HepG2 (cell line): ENCODE data around the gene HNRNPR.

Experiments
- FIP1L1 ChIP-seq: fragments of 200-400 bp; formaldehyde crosslinking; IDR thresholded peaks from 2 replicates; pipeline ENCODE4 v1.6.1; 2018; ENCODE audit warnings: low read depth, mild to moderate bottlenecking, low read length, moderate library complexity, borderline replicate concordance; ENCODE audit not compliant: insufficient read depth
- HNRNPL ChIP-seq: fragments of 200-400 bp; formaldehyde crosslinking; IDR thresholded peaks from 2 replicates; pipeline ENCODE4 v1.6.1; 2017; ENCODE audit warnings: mild to moderate bottlenecking, low read depth, low read length
- NCOA2 ChIP-seq: sonication (generic); formaldehyde crosslinking; IDR thresholded peaks from 2 replicates; pipeline ENCODE4 v1.8.0; 2022; ENCODE audit warnings: inconsistent platforms
- RAD51 ChIP-seq: fragments of 450-650 bp; IDR thresholded peaks from 2 replicates; pipeline ENCODE4 v1.6.1; 2016; ENCODE audit warnings: borderline replicate concordance
- RCOR2 ChIP-seq: IDR thresholded peaks from 2 replicates; pipeline ENCODE4 v1.6.1; 2016; ENCODE audit warnings: missing biosample characterization, missing genetic modification reagents
- SAFB2 ChIP-seq: sonication (generic); formaldehyde crosslinking; IDR thresholded peaks from 2 replicates; pipeline ENCODE4 v1.5.1; 2020; ENCODE audit warnings: missing genetic modification reagents, low read depth, mild to moderate bottlenecking, borderline replicate concordance
- SETDB1 ChIP-seq: sonication (generic); formaldehyde crosslinking; IDR thresholded peaks from 2 replicates; pipeline ENCODE4 v1.5.1; 2020; ENCODE audit warnings: missing genetic modification reagents, mild to moderate bottlenecking, borderline replicate concordance
- U2AF1 ChIP-seq: fragments of 200-400 bp; formaldehyde crosslinking; optimal IDR thresholded peaks from 2 replicates; pipeline ENCODE3; 2017; ENCODE audit warnings: mild to moderate bottlenecking, low read depth, low read length
- ZNF12 ChIP-seq: sonication (generic); formaldehyde crosslinking; IDR thresholded peaks from 2 replicates; pipeline ENCODE4 v1.5.0; 2020; ENCODE audit warnings: missing genetic modification reagents
- ZNF670 ChIP-seq: sonication (generic); formaldehyde crosslinking; IDR thresholded peaks from 2 replicates; pipeline ENCODE4 v1.8.0; 2022; ENCODE audit warnings: mild to moderate bottlenecking, missing genetic modification reagents, borderline replicate concordance
- ZNF749 ChIP-seq: sonication (generic); formaldehyde crosslinking; IDR thresholded peaks from 2 replicates; pipeline ENCODE4 v1.8.0; 2022; ENCODE audit warnings: mild to moderate bottlenecking, missing genetic modification reagents, moderate library complexity, borderline replicate concordance
- ZNF83 ChIP-seq: sonication (generic); formaldehyde crosslinking; IDR thresholded peaks from 2 replicates; pipeline ENCODE4 v1.4.0; 2020; ENCODE audit warnings: missing genetic modification reagents, mild to moderate bottlenecking, borderline replicate concordance
- TF ChIP-seq, protein P1 (sequence below): sonication (generic); formaldehyde crosslinking; IDR thresholded peaks from 2 replicates; pipeline ENCODE4 v1.5.0; 2020; ENCODE audit warnings: mild to moderate bottlenecking, missing genetic modification reagents, moderate library complexity
- TF ChIP-seq, protein P2 (sequence below): IDR thresholded peaks from 2 replicates; pipeline ENCODE4 v1.6.1; 2016

DNA sequence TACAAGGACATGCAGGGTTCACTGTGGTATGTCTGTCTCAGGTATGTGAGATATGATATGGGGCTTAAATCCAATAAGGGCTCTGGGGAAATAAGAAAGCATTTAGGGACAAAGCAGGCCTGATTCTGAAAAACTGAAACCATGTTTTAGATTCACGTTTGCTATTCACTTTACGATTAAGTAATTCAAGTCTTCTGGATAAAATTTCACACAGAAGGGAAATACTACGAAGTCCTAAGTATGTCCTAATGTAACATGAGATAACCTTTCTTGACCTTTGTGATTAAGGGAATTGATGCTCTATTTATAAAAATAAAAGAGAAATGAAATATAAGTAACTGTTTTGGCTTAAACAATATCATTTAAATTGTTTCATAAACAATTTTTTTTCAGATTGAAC is 55.4 kb downstream of the HNRNPR start:
- no peak for TF ChIP-seq SETDB1 (CRISPR knock-in tag)
- no peak for TF ChIP-seq U2AF1
- no peak for TF ChIP-seq FIP1L1
- no peak for TF ChIP-seq SAFB2 (CRISPR knock-in tag)
- TF ChIP-seq, protein P1, sequence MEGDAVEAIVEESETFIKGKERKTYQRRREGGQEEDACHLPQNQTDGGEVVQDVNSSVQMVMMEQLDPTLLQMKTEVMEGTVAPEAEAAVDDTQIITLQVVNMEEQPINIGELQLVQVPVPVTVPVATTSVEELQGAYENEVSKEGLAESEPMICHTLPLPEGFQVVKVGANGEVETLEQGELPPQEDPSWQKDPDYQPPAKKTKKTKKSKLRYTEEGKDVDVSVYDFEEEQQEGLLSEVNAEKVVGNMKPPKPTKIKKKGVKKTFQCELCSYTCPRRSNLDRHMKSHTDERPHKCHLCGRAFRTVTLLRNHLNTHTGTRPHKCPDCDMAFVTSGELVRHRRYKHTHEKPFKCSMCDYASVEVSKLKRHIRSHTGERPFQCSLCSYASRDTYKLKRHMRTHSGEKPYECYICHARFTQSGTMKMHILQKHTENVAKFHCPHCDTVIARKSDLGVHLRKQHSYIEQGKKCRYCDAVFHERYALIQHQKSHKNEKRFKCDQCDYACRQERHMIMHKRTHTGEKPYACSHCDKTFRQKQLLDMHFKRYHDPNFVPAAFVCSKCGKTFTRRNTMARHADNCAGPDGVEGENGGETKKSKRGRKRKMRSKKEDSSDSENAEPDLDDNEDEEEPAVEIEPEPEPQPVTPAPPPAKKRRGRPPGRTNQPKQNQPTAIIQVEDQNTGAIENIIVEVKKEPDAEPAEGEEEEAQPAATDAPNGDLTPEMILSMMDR: no peak
- no peak for TF ChIP-seq NCOA2 (CRISPR knock-in tag)
- no peak for TF ChIP-seq ZNF83 (CRISPR knock-in tag)
- no peak for TF ChIP-seq ZNF749 (CRISPR knock-in tag)
- no peak for TF ChIP-seq ZNF670
- no peak for TF ChIP-seq RCOR2
- TF ChIP-seq HNRNPL: no peak
- TF ChIP-seq ZNF12: no peak
- no peak for TF ChIP-seq RAD51
- TF ChIP-seq, protein P2, sequence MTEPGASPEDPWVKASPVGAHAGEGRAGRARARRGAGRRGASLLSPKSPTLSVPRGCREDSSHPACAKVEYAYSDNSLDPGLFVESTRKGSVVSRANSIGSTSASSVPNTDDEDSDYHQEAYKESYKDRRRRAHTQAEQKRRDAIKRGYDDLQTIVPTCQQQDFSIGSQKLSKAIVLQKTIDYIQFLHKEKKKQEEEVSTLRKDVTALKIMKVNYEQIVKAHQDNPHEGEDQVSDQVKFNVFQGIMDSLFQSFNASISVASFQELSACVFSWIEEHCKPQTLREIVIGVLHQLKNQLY (CRISPR knock-in tag): no peak
